Lung (tissue), 12 donors: Measurements from ENCODE around the gene PSEN1. TPM values are rescaled to one million over a fixed set of nuclear protein-coding genes. Genes with fewer than 3 reads are reported as not detected.

Experiments
- ATAC-seq: fragments of 200-7000 bp; cut with Tn5 transposase; one replicate; pipeline ENCODE4 v1.9.1; 2020; ENCODE audit warnings: moderate number of reproducible peaks; ENCODE audit not compliant: insufficient read depth, low FRiP score
- DNase-seq, 3 donors: peaks; one replicate each; pipeline ENCODE4 v3.0.0-alpha.2; 2013 to 2017
- H3K27ac ChIP-seq, 2 donors: one replicate each; pipeline ENCODE4 v1.5.1; 2013; ENCODE audit warnings: mild to moderate bottlenecking in 2 of 2, moderate library complexity in 2 of 2, control low read depth in 1 of 2, inconsistent platforms in 1 of 2, low read depth in 1 of 2, low read length in 1 of 2
- H3K27me3 ChIP-seq, 3 donors: one replicate each; pipeline ENCODE4 v1.5.1; 2013; ENCODE audit warnings: low read length in 2 of 3; ENCODE audit not compliant: control insufficient read depth in 3 of 3, insufficient read depth in 3 of 3
- H3K36me3 ChIP-seq, 4 donors: one replicate each; pipeline ENCODE4 v1.5.1; 2013; ENCODE audit warnings: low read length in 4 of 4, mild to moderate bottlenecking in 1 of 4, moderate library complexity in 1 of 4; ENCODE audit not compliant: control insufficient read depth in 4 of 4, insufficient read depth in 4 of 4
- H3K4me1 ChIP-seq, 5 donors: one replicate each; pipeline ENCODE4 v1.5.1; 2013; ENCODE audit warnings: low read length in 5 of 5, mild to moderate bottlenecking in 2 of 5, moderate library complexity in 1 of 5; ENCODE audit not compliant: control insufficient read depth in 5 of 5, insufficient read depth in 5 of 5
- H3K4me3 ChIP-seq: one replicate; pipeline ENCODE4 v1.5.1; 2013; ENCODE audit warnings: mild to moderate bottlenecking, control low read depth, moderate library complexity
- H3K9ac ChIP-seq, 2 donors: one replicate each; pipeline ENCODE4 v1.5.1; 2013; ENCODE audit warnings: low read length in 2 of 2, control low read depth in 1 of 2; ENCODE audit not compliant: insufficient read depth in 1 of 2
- H3K9me3 ChIP-seq, 4 donors: one replicate each; pipeline ENCODE4 v1.5.1; 2013; ENCODE audit warnings: low read length in 3 of 4, mild to moderate bottlenecking in 1 of 4, moderate library complexity in 1 of 4; ENCODE audit not compliant: control insufficient read depth in 4 of 4, insufficient read depth in 3 of 4
- WGBS, 2 donors: extraction: QIAGEN DNeasy Blood & Tissue Kit; methylation state at CpG; one replicate each; pipeline ENCODE4 v1.1.7; 2013; 5-methylcytosine and 5-hydroxymethylcytosine counted together
- polyA plus RNA-seq, 2 donors: library from polyadenylated mRNA; stranded (reverse); fragments of 200-250 nt; gene quantifications; one replicate each; pipeline ENCODE4 v1.2.1, GENCODE V29; 2013
- total RNA-seq, 2 donors: library from RNA; depleted of rRNA in 1 of 2; stranded (reverse); fragments of >200 nt in 1 of 2; gene quantifications; one replicate each; pipeline ENCODE4 v1.2.1, GENCODE V29; 2014 to 2021
- TF ChIP-seq, protein P1 (sequence below): IDR thresholded peaks from 2 replicates; pipeline ENCODE4 v1.5.1; 2012; ENCODE audit warnings: mild to moderate bottlenecking; ENCODE audit errors: control extremely low read depth, extremely low read depth
- donor health status: control.
- donor health status: control.
- donor health status: Bipolar disorder and iron deficiency.
- donor health status: healthy.
- donor health status: DM: yes; HTN: yes; CAD: no.

The PSEN1 gene
- total and polyA plus RNA-seq, 4 donors = 33.6 to 64.7 (median 50.6) TPM

DNA sequence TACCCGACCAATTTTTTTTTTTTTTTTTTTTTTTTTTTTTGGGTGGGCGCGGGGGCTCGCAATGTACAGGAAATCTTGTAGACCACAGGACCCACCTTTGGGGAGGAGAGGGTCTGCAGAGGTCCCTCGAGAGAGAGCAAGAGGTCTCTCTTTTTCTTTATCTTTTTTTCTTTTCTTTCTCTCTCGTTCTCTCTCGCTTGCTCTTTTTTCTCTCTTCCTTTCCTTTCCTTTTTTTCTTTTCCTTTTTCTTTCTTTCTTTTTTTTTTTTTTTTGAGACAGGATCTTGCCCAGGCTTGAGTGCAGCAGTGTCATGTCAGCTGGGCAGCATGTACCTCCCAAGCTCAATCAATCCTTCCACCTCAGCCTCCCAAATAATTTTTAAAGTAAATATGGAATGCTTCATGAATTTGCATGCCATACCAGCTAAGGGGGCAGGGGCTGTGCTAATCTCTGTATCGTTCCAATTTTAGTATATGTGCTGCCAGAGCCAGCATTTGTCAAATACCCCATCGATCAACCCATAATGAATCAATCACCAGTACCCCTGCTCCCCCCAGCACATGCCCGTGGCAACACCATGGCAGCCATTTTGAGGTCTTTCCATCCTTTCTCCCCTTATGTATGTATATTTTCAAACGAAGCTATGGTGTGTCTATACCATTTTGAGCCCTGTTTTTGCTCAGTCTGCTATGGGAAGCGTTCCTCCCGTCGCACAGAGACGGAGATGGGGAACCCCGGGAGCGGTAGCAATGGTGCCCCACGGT, 110.3 kb downstream of the PSEN1 start:
- no peaks in the 10 kb centered on the region for H3K27me3 ChIP-seq
- H3K36me3 ChIP-seq = no peaks in the 10 kb centered on the region
- no peak overlapping the region for H3K27ac ChIP-seq
- peaks cover 0 to 10% (median 5%) of the 10 kb centered on the region in 5 donors for H3K4me1 ChIP-seq
- TF ChIP-seq, protein P1, sequence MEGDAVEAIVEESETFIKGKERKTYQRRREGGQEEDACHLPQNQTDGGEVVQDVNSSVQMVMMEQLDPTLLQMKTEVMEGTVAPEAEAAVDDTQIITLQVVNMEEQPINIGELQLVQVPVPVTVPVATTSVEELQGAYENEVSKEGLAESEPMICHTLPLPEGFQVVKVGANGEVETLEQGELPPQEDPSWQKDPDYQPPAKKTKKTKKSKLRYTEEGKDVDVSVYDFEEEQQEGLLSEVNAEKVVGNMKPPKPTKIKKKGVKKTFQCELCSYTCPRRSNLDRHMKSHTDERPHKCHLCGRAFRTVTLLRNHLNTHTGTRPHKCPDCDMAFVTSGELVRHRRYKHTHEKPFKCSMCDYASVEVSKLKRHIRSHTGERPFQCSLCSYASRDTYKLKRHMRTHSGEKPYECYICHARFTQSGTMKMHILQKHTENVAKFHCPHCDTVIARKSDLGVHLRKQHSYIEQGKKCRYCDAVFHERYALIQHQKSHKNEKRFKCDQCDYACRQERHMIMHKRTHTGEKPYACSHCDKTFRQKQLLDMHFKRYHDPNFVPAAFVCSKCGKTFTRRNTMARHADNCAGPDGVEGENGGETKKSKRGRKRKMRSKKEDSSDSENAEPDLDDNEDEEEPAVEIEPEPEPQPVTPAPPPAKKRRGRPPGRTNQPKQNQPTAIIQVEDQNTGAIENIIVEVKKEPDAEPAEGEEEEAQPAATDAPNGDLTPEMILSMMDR = no peak
- ATAC-seq (no peak), DNase-seq (no peak)
- peak overlapping the region in 1 of 2 donors; percentile 38 for H3K9ac ChIP-seq
- no peaks in the 10 kb centered on the region for H3K9me3 ChIP-seq
- WGBS, 2 donors = 71 to 72% methylated on average over 15 to 18 of the region's 18 CpGs
- H3K4me3 ChIP-seq = no peak overlapping the region

DNA sequence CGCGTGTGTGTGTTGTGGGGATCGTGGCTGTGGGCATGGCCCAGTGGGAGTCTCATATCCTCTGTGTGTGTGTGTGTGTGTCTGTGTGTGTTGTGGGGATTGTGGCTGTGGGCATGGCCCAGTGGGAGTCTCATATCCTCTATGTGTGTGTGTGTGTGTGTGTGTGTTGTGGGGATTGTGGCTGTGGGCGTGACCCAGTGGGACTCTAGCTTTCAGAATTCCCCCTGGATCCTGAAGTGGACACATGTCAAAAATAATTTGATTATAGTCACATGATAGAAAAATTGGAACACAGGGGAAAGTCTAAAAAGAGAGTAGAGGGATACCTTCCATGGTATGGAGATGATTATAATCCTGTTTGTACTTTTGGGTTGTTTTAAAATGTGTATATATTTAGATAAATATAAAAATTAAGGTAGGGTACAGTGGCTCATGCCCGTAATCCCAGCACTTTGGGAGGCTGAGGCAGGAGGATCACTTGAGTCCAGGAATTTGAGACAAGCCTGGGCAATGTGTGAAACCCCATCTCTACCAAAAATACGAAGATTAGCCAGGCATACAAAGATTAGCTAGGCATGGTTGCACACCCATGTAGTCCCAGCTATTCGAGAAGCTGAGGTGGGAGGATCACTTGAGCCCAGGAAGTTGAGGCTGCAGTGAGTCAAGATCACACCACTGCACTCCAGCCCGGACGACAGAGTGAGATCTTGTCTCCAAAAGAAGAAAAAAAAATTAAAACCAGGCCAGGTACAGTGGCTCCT, 112.0 kb downstream of the PSEN1 start:
- TF ChIP-seq, protein P1 = no peak
- H3K27ac ChIP-seq = no peak overlapping the region

DNA sequence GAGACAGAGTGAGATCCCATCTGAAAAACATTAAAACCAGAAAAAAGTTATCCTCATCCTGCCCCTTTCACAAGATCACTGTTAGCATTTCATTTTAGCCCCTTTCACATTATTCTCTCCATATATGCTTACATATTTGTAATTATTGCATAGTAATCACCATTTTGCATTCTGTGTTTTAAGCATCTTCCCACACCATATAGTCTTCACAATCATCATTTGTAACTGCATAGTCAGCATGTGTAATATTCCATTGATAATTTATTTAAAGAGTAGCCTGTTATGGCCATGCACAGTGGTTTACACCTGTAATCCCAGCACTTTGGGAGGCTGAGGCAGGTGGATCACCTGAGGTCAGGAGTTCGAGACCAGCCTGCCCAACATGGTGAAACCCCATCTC, 112.8 kb downstream of the PSEN1 start:
- no peaks in the 10 kb centered on the region for H3K9me3 ChIP-seq
- H3K4me1 ChIP-seq = peaks cover 0 to 5% (median 3%) of the 10 kb centered on the region in 5 donors
- ATAC-seq (no peak), DNase-seq (no peak)
- H3K9ac ChIP-seq = no peak overlapping the region
- no peak overlapping the region for H3K27ac ChIP-seq
- no peaks in the 10 kb centered on the region for H3K36me3 ChIP-seq
- TF ChIP-seq, protein P1 = no peak
- H3K4me3 ChIP-seq = no peak overlapping the region
- WGBS, 2 donors = 100% methylated on average over 1 of the region's 1 CpG
- H3K27me3 ChIP-seq = no peaks in the 10 kb centered on the region

More for the DNA sequence above, 112.0 kb downstream of the PSEN1 start:
- Histone ChIP-seq H3K36me3 (no peaks in the 10 kb centered on the region), H3K4me3 (no peak overlapping the region), H3K4me1 (peaks cover 0 to 5% (median 3%) of the 10 kb centered on the region in 5 donors), H3K9me3 (no peaks in the 10 kb centered on the region), H3K27me3 (no peaks in the 10 kb centered on the region), H3K9ac (no peak overlapping the region)
- 71 to 80% methylated on average over 9 of the region's 9 CpGs for WGBS, 2 donors
- ATAC-seq (no peak), DNase-seq (no peak)
